Ovary (tissue), 9 donors: ENCODE results near the gene SNX13. TPM values are rescaled to one million over a fixed set of nuclear protein-coding genes. Genes with fewer than 3 reads are reported as not detected.

Experiments used
- DNase-seq, 5 donors: peaks; one replicate each; pipeline ENCODE4 v3.0.0-alpha.2; 2019 to 2020
- H3K27ac ChIP-seq, 2 donors: fragments of 200-600 bp; one replicate each; pipeline versions ENCODE4 v1.5.1 to v1.8.0; 2019 to 2022
- H3K27me3 ChIP-seq: fragments of 200-600 bp; one replicate; pipeline ENCODE4 v1.8.0; 2022
- H3K36me3 ChIP-seq: fragments of 200-600 bp; sonication (generic); one replicate; pipeline ENCODE4 v1.5.1; 2019
- H3K4me1 ChIP-seq: one replicate; pipeline ENCODE4 v1.8.1; 2013; ENCODE audit warnings: mild to moderate bottlenecking, moderate library complexity; ENCODE audit not compliant: insufficient read depth
- H3K4me3 ChIP-seq: fragments of 200-600 bp; sonication (generic); one replicate; pipeline ENCODE4 v1.5.1; 2017
- H3K9me3 ChIP-seq, 2 donors: fragments of 200-600 bp in 1 of 2; sonication (generic) in 1 of 2; one replicate each; pipeline versions ENCODE4 v1.5.1 to v1.8.1; 2013 to 2019; ENCODE audit warnings: mild to moderate bottlenecking in 1 of 2, moderate library complexity in 1 of 2
- EP300 ChIP-seq: sonication (generic); formaldehyde crosslinking; IDR thresholded peaks from one replicate; pipeline ENCODE4 v1.6.1; 2017; ENCODE audit warnings: antibody characterized with exemption
- POLR2A ChIP-seq: fragments of 450-650 bp; IDR thresholded peaks from one replicate; pipeline ENCODE4 v1.6.1; 2017; ENCODE audit warnings: antibody characterized with exemption, mild to moderate bottlenecking, moderate library complexity
- WGBS, 3 donors: extraction: QIAGEN DNeasy Blood & Tissue Kit in 1 of 3; methylation state at CpG; one replicate each; pipeline versions ENCODE4 v1.1.5 to v1.1.7; 2013 to 2017; 5-methylcytosine and 5-hydroxymethylcytosine counted together
- intact Hi-C, 4 donors: fragments of 100-400 bp; cut with DNase I; formaldehyde crosslinking; loops; one replicate each; pipeline versions ENCODE4 v1.11.0 to v1.15.1; 2022 to 2023
- polyA plus RNA-seq, 2 donors: library from polyadenylated mRNA; stranded (reverse); fragments of 200-250 nt in 1 of 2; fragments of 350-450 nt in 1 of 2; fragmentation: Illumina TruSeq in 1 of 2; extraction: RNeasy Lipid Tissue Mini Kit (QIAGEN cat#74804) in 1 of 2; gene quantifications; one replicate each; pipeline ENCODE4 v1.2.3, GENCODE V29; 2013 to 2014
- total RNA-seq, 7 donors: library from RNA; depleted of rRNA in 2 of 7; stranded (reverse); fragments of >200 nt in 2 of 7; fragmentation: NEBNext Ultra II Directional in 3 of 7; extraction: Animal tissue kit (Norgen Biotek cat#: 25700) in 3 of 7; gene quantifications; one replicate each; pipeline versions ENCODE4 v1.1.0 to v1.2.4, GENCODE V29; 2016 to 2023
- TF ChIP-seq, protein P1 (sequence below), 3 donors: fragments of 450-650 bp in 2 of 3; fragments of 200-600 bp in 1 of 3; IDR thresholded peaks; one replicate each; pipeline versions ENCODE4 v1.5.1 to v1.8.0; 2016 to 2022; ENCODE audit warnings: antibody characterized with exemption in 3 of 3, mild to moderate bottlenecking in 1 of 3
- donor health status: DM: no; HTN: no; CAD: no; lungs with moderate emphysema.
- donor health status: DM: no; HTN: no; CAD: no.
- donor health status: Bipolar disorder and iron deficiency.
- donor health status: DM: yes; HTN: yes; CAD: no.
- donor health status: DM: no; HTN: no; CAD: no.
- donor health status: DM: yes; HTN: yes; CAD: no.

SNX13 gene
- total and polyA plus RNA-seq, 9 donors: 12.1 to 51.1 (median 46.1) TPM

GRCh38 chr7:17807242-17807641, 133.1 kb downstream of the SNX13 start:
- no peaks in the 10 kb centered on the region for H3K27me3 ChIP-seq
- WGBS, 3 donors: 78 to 84% (median 78%) methylated on average over 9 of the region's 9 CpGs

DNA sequence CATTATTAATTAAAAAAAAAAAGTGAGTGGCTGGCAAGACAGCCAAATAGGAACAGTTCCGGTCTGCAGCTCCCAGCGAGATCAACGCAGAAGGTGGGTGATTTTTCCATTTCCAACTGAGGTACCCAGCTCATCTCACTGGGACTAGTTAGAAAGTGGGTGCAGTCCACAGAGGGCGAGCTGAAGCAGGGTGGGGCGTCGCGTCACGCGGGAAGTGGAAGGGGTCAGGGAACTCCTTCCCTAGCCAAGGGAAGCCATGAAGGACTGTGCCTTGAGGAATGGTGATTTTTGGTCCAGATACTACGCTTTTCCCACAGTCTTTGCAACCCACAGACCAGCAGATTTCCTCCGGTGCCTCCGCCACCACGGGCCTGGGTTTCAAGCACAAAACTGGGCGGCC, 133.7 kb downstream of the SNX13 start:
- H3K27me3 ChIP-seq: no peaks in the 10 kb centered on the region
- no peak for DNase-seq
- WGBS, 3 donors: 87 to 95% (median 93%) methylated on average over 14 of the region's 14 CpGs
- no peak overlapping the region for H3K27ac ChIP-seq
- H3K4me3 ChIP-seq: no peak overlapping the region
- TF ChIP-seq POLR2A: no peak
- no peak for TF ChIP-seq EP300
- TF ChIP-seq, protein P1, sequence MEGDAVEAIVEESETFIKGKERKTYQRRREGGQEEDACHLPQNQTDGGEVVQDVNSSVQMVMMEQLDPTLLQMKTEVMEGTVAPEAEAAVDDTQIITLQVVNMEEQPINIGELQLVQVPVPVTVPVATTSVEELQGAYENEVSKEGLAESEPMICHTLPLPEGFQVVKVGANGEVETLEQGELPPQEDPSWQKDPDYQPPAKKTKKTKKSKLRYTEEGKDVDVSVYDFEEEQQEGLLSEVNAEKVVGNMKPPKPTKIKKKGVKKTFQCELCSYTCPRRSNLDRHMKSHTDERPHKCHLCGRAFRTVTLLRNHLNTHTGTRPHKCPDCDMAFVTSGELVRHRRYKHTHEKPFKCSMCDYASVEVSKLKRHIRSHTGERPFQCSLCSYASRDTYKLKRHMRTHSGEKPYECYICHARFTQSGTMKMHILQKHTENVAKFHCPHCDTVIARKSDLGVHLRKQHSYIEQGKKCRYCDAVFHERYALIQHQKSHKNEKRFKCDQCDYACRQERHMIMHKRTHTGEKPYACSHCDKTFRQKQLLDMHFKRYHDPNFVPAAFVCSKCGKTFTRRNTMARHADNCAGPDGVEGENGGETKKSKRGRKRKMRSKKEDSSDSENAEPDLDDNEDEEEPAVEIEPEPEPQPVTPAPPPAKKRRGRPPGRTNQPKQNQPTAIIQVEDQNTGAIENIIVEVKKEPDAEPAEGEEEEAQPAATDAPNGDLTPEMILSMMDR (IDR thresholded peaks at IDR 0.05): no peak
- peaks cover 3% of the 10 kb centered on the region for H3K4me1 ChIP-seq
- H3K36me3 ChIP-seq: no peaks in the 10 kb centered on the region
- H3K9me3 ChIP-seq: no peaks in the 10 kb centered on the region
- intact Hi-C loops: no loop called here

More at GRCh38 chr7:17807242-17807641, 133.1 kb downstream of the SNX13 start:
- DNase-seq: no peak
- TF ChIP-seq EP300 (no peak), POLR2A (no peak)
- TF ChIP-seq, protein P1 (IDR thresholded peaks at IDR 0.05): no peak
- intact Hi-C loops: no loop called here
- H3K4me1 ChIP-seq: peaks cover 3% of the 10 kb centered on the region
- no peaks in the 10 kb centered on the region for H3K9me3 ChIP-seq
- no peak overlapping the region for H3K27ac ChIP-seq
- H3K4me3 ChIP-seq: no peak overlapping the region
- H3K36me3 ChIP-seq: no peaks in the 10 kb centered on the region

GRCh38 chr7:17802056-17802455, 138.2 kb downstream of the SNX13 start:
- H3K4me1 ChIP-seq: peaks cover 3% of the 10 kb centered on the region
- no peaks in the 10 kb centered on the region for H3K27me3 ChIP-seq

GRCh38 chr7:17792075-17792936, 148.0 kb downstream of the SNX13 start:
- H3K4me3 ChIP-seq: no peak overlapping the region
- no peak for DNase-seq
- no peaks in the 10 kb centered on the region for H3K36me3 ChIP-seq
- no peaks in the 10 kb centered on the region for H3K27me3 ChIP-seq
- H3K4me1 ChIP-seq: no peaks in the 10 kb centered on the region
- TF ChIP-seq EP300 (no peak), POLR2A (no peak)
- TF ChIP-seq, protein P1 (IDR thresholded peaks at IDR 0.05): no peak
- 85 to 92% (median 89%) methylated on average over 1 of the region's 1 CpG for WGBS, 3 donors
- no peaks in the 10 kb centered on the region for H3K9me3 ChIP-seq
- H3K27ac ChIP-seq: no peak overlapping the region
- intact Hi-C loops: no loop called here

More at GRCh38 chr7:17802056-17802455, 138.2 kb downstream of the SNX13 start:
- H3K36me3 ChIP-seq: no peaks in the 10 kb centered on the region
- no peak overlapping the region for H3K27ac ChIP-seq
- H3K4me3 ChIP-seq: no peak overlapping the region
- H3K9me3 ChIP-seq: no peaks in the 10 kb centered on the region
- 98 to 99% (median 98%) methylated on average over 2 of the region's 2 CpGs for WGBS, 3 donors
- TF ChIP-seq POLR2A (no peak), EP300 (no peak)
- TF ChIP-seq, protein P1 (IDR thresholded peaks at IDR 0.05): no peak
- intact Hi-C loops: no loop called here
- no peak for DNase-seq
